OCI-LY1 (cell line): ENCODE measurements around the gene FAM131A.

Experiments used
- H2AFZ ChIP-seq: fragments of 200-600 bp; sonication (generic), shearing (Covaris generic); 2 replicates; pipeline ENCODE4 v1.6.0; 2014; ENCODE audit warnings: antibody characterized with exemption, mild to moderate bottlenecking, low read length
- H3F3A ChIP-seq: fragments of 200-600 bp; sonication (generic), shearing (Covaris generic); 2 replicates; pipeline ENCODE4 v1.6.0; 2014; ENCODE audit warnings: mild to moderate bottlenecking, antibody characterized with exemption, low read length, moderate library complexity; ENCODE audit not compliant: insufficient read depth
- H3K27ac ChIP-seq: fragments of 200-600 bp; sonication (generic); 2 replicates; pipeline ENCODE4 v1.5.1; 2014; ENCODE audit warnings: low read length, mixed run types, mild to moderate bottlenecking, low read depth; ENCODE audit not compliant: poor library complexity, severe bottlenecking
- H3K27me3 ChIP-seq: fragments of 200-600 bp; sonication (generic); 2 replicates; pipeline ENCODE4 v1.6.0; 2014; ENCODE audit warnings: antibody characterized with exemption, mild to moderate bottlenecking, low read length, moderate library complexity; ENCODE audit not compliant: insufficient read depth
- H3K36me3 ChIP-seq: fragments of 200-600 bp; sonication (generic); 2 replicates; pipeline ENCODE4 v1.6.1; 2014; ENCODE audit warnings: mild to moderate bottlenecking, antibody characterized with exemption, low read length, moderate library complexity, mixed read lengths; ENCODE audit not compliant: insufficient read depth
- H3K4me1 ChIP-seq: fragments of 200-600 bp; sonication (generic); 2 replicates; pipeline ENCODE4 v1.5.1; 2014; ENCODE audit warnings: mild to moderate bottlenecking, low read length, moderate library complexity; ENCODE audit not compliant: insufficient read depth, severe bottlenecking
- H3K4me2 ChIP-seq: fragments of 200-600 bp; sonication (generic), shearing (Covaris generic); 2 replicates; pipeline ENCODE4 v1.6.1; 2014; ENCODE audit warnings: low read length
- H3K4me3 ChIP-seq: fragments of 200-600 bp; sonication (generic); 2 replicates; pipeline ENCODE4 v1.5.1; 2014; ENCODE audit warnings: low read length, low read depth, mild to moderate bottlenecking, mixed read lengths; ENCODE audit not compliant: poor library complexity, severe bottlenecking
- H3K79me2 ChIP-seq: fragments of 200-600 bp; shearing (Covaris generic); 2 replicates; pipeline ENCODE4 v1.6.1; 2016; ENCODE audit warnings: mixed run types, low read length, mixed read lengths; ENCODE audit not compliant: insufficient read depth
- H3K9ac ChIP-seq: fragments of 200-600 bp; sonication (generic), shearing (Covaris generic); 2 replicates; pipeline ENCODE4 v1.6.1; 2014; ENCODE audit warnings: mild to moderate bottlenecking, low read length, mixed read lengths
- H3K9me2 ChIP-seq: fragments of 200-600 bp; sonication (generic), shearing (Covaris generic); 2 replicates; pipeline ENCODE4 v1.6.1; 2014; ENCODE audit warnings: low read depth, mild to moderate bottlenecking, low read length, mixed read lengths
- H3K9me3 ChIP-seq: fragments of 200-600 bp; shearing (Covaris generic); 2 replicates; pipeline ENCODE4 v1.6.1; 2014; ENCODE audit warnings: low read length, mixed read lengths
- H4K20me1 ChIP-seq: fragments of 200-600 bp; sonication (generic), shearing (Covaris generic); 2 replicates; pipeline ENCODE4 v1.6.0; 2016; ENCODE audit warnings: mild to moderate bottlenecking, low read length; ENCODE audit not compliant: insufficient read depth
- EZH2 ChIP-seq: fragments of 200-600 bp; sonication (generic), shearing (Covaris generic); IDR thresholded peaks from 2 replicates; pipeline ENCODE4 v1.8.0; 2017; ENCODE audit warnings: borderline replicate concordance, mixed run types, mild to moderate bottlenecking, antibody characterized with exemption, low read length, moderate library complexity, mixed read lengths
- TF ChIP-seq, protein P1 (sequence below): fragments of 200-600 bp; sonication (generic), shearing (Covaris generic); IDR thresholded peaks from 2 replicates; pipeline ENCODE4 v1.5.1; 2017; ENCODE audit warnings: mild to moderate bottlenecking, antibody characterized with exemption, low read length, moderate library complexity, mixed read lengths

The FAM131A gene

GRCh38 chr3:184307915-184308314, 29.5 kb upstream of the FAM131A start:
- peaks cover 70% of the 10 kb centered on the region for H3K36me3 ChIP-seq
- H3K79me2 ChIP-seq, result no peaks in the 10 kb centered on the region
- no peak overlapping the region for H3K9ac ChIP-seq
- TF ChIP-seq, protein P1, sequence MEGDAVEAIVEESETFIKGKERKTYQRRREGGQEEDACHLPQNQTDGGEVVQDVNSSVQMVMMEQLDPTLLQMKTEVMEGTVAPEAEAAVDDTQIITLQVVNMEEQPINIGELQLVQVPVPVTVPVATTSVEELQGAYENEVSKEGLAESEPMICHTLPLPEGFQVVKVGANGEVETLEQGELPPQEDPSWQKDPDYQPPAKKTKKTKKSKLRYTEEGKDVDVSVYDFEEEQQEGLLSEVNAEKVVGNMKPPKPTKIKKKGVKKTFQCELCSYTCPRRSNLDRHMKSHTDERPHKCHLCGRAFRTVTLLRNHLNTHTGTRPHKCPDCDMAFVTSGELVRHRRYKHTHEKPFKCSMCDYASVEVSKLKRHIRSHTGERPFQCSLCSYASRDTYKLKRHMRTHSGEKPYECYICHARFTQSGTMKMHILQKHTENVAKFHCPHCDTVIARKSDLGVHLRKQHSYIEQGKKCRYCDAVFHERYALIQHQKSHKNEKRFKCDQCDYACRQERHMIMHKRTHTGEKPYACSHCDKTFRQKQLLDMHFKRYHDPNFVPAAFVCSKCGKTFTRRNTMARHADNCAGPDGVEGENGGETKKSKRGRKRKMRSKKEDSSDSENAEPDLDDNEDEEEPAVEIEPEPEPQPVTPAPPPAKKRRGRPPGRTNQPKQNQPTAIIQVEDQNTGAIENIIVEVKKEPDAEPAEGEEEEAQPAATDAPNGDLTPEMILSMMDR, result no peak
- TF ChIP-seq EZH2, result no peak
- no peak overlapping the region for H3K4me2 ChIP-seq
- no peaks in the 10 kb centered on the region for H3K9me2 ChIP-seq
- no peaks in the 10 kb centered on the region for H4K20me1 ChIP-seq
- no peaks in the 10 kb centered on the region for H3K27me3 ChIP-seq
- H3K4me1 ChIP-seq, result no peaks in the 10 kb centered on the region
- no peak overlapping the region for H3K27ac ChIP-seq
- H2AFZ ChIP-seq, result no peak overlapping the region
- H3F3A ChIP-seq, result 0 out of 2 replicates have a peak, but pooled peaks cover 4% of the 10 kb centered on the region
- H3K9me3 ChIP-seq, result no peaks in the 10 kb centered on the region
- H3K4me3 ChIP-seq, result no peak overlapping the region

GRCh38 chr3:184308744-184309143, 28.7 kb upstream of the FAM131A start:
- Histone ChIP-seq H3K36me3 (peaks cover 62% of the 10 kb centered on the region), H3K9me3 (no peaks in the 10 kb centered on the region), H3K4me3 (no peak overlapping the region), H3K4me2 (no peak overlapping the region), H3K27me3 (no peaks in the 10 kb centered on the region), H3F3A (0 out of 2 replicates have a peak, but pooled peaks cover 4% of the 10 kb centered on the region), H3K79me2 (no peaks in the 10 kb centered on the region), H3K9ac (no peak overlapping the region), H3K9me2 (no peaks in the 10 kb centered on the region), H2AFZ (no peak overlapping the region), H3K4me1 (peaks cover under 1% of the 10 kb centered on the region), H3K27ac (no peak overlapping the region), H4K20me1 (no peaks in the 10 kb centered on the region)
- TF ChIP-seq EZH2, result no peak
- TF ChIP-seq, protein P1, result no peak

GRCh38 chr3:184311633-184312032, 25.8 kb upstream of the FAM131A start:
- Histone ChIP-seq H3K79me2 (peaks cover 19% of the 10 kb centered on the region), H3K9me2 (no peaks in the 10 kb centered on the region), H3F3A (0 out of 2 replicates have a peak, but pooled peaks cover 4% of the 10 kb centered on the region), H3K9me3 (no peaks in the 10 kb centered on the region), H3K27ac (no peak overlapping the region), H3K36me3 (peaks cover 49% of the 10 kb centered on the region), H4K20me1 (no peaks in the 10 kb centered on the region), H2AFZ (no peak overlapping the region), H3K4me2 (no peak overlapping the region), H3K9ac (no peak overlapping the region; the same call in 1 of the 2 replicates), H3K27me3 (no peaks in the 10 kb centered on the region), H3K4me1 (peaks cover 17% of the 10 kb centered on the region), H3K4me3 (no peak overlapping the region)
- no peak for TF ChIP-seq EZH2
- TF ChIP-seq, protein P1, result no peak
